CD14-positive monocyte (primary cell): ENCODE results near the gene LRBA. TPM values are rescaled to one million over a fixed set of nuclear protein-coding genes. Genes with fewer than 3 reads are reported as not detected.

Experiments
- DNase-seq, 3 donors: peaks; one replicate each; pipeline ENCODE4 v3.0.0-alpha.2; 2011 to 2022
- H2AFZ ChIP-seq: 2 replicates; pipeline ENCODE4 v1.6.0; 2012; ENCODE audit warnings: mild to moderate bottlenecking, low read depth, low read length, inconsistent platforms; ENCODE audit not compliant: insufficient read depth, poor library complexity, severe bottlenecking
- H3K27ac ChIP-seq, 2 donors: 1 replicate in 1 of 2; 2 replicates in 1 of 2; pipeline ENCODE4 v1.5.1; 2012 to 2013; ENCODE audit warnings: low read length in 2 of 2, control low read depth in 1 of 2, inconsistent platforms in 1 of 2, low read depth in 1 of 2, mild to moderate bottlenecking in 1 of 2
- H3K27me3 ChIP-seq, 2 donors: one replicate each; pipeline versions ENCODE4 v1.6.0 to v1.6.1; 2011 to 2013; ENCODE audit warnings: low read length in 2 of 2; ENCODE audit not compliant: control insufficient read depth in 2 of 2, insufficient read depth in 2 of 2
- H3K36me3 ChIP-seq, 2 donors: replicated peaks in 1 of 2; 1 replicate in 1 of 2; 2 replicates in 1 of 2; pipeline versions ENCODE4 v1.5.1 to v1.6.1; 2012 to 2013; ENCODE audit warnings: low read length in 2 of 2, control low read depth in 1 of 2, inconsistent platforms in 1 of 2, mild to moderate bottlenecking in 1 of 2; ENCODE audit not compliant: insufficient read depth in 2 of 2, control insufficient read depth in 1 of 2
- H3K4me1 ChIP-seq, 2 donors: 1 replicate in 1 of 2; 2 replicates in 1 of 2; pipeline versions ENCODE4 v1.5.1 to v1.6.1; 2012 to 2013; ENCODE audit warnings: low read length in 2 of 2, control low read depth in 1 of 2, inconsistent platforms in 1 of 2, mild to moderate bottlenecking in 1 of 2, moderate library complexity in 1 of 2; ENCODE audit not compliant: insufficient read depth in 2 of 2, control insufficient read depth in 1 of 2
- H3K4me2 ChIP-seq: replicated peaks from 2 replicates; pipeline ENCODE3; 2012; ENCODE audit warnings: low read length, moderate library complexity, mild to moderate bottlenecking; ENCODE audit not compliant: poor library complexity, severe bottlenecking; ENCODE audit errors: extremely low read depth
- H3K4me3 ChIP-seq, 3 experiments: fragments of 200-600 bp in 1 of 3; sonication (generic) in 1 of 3; replicated peaks in 1 of 3; 1 replicate in 2 of 3; 2 replicates in 1 of 3; pipeline ENCODE4 v1.5.1; 2011 to 2013; ENCODE audit warnings: low read length in 3 of 3, mild to moderate bottlenecking in 3 of 3, control low read depth in 2 of 3, low read depth in 2 of 3, inconsistent platforms in 1 of 3, moderate library complexity in 1 of 3
- H3K79me2 ChIP-seq: 2 replicates; pipeline ENCODE4 v1.6.0; 2012; ENCODE audit warnings: mild to moderate bottlenecking, control low read depth, inconsistent platforms, low read length, moderate library complexity; ENCODE audit not compliant: insufficient read depth
- H3K9ac ChIP-seq: 2 replicates; pipeline ENCODE4 v1.6.0; 2017; ENCODE audit warnings: low read length, mild to moderate bottlenecking; ENCODE audit not compliant: insufficient read depth, poor library complexity, severe bottlenecking
- H3K9me3 ChIP-seq, 2 donors: replicated peaks in 1 of 2; 1 replicate in 1 of 2; 2 replicates in 1 of 2; pipeline versions ENCODE4 v1.5.1 to v1.6.1; 2012 to 2013; ENCODE audit warnings: low read length in 2 of 2, control low read depth in 1 of 2; ENCODE audit not compliant: control insufficient read depth in 1 of 2, insufficient read depth in 1 of 2
- H4K20me1 ChIP-seq: 2 replicates; pipeline ENCODE4 v1.6.0; 2012; ENCODE audit warnings: mild to moderate bottlenecking, low read length, control low read depth, moderate library complexity; ENCODE audit not compliant: insufficient read depth
- H3K27ac Mint-ChIP-seq, 7 donors: one replicate each; pipeline ENCODE4 v1.8.0; 2020; ENCODE audit warnings: mild to moderate bottlenecking in 7 of 7, mixed read lengths in 7 of 7, moderate library complexity in 6 of 7, inconsistent platforms in 2 of 7
- H3K27me3 Mint-ChIP-seq, 3 donors: one replicate each; pipeline ENCODE4 v1.8.0; 2021 to 2022; ENCODE audit warnings: low read depth in 3 of 3, mild to moderate bottlenecking in 3 of 3, mixed read lengths in 3 of 3, moderate library complexity in 3 of 3, inconsistent platforms in 1 of 3
- H3K36me3 Mint-ChIP-seq, 2 donors: one replicate each; pipeline ENCODE4 v1.8.0; 2020; ENCODE audit warnings: mixed read lengths in 2 of 2, inconsistent platforms in 1 of 2, mild to moderate bottlenecking in 1 of 2
- H3K4me1 Mint-ChIP-seq: one replicate; pipeline ENCODE4 v1.8.0; 2020; ENCODE audit warnings: mild to moderate bottlenecking, mixed read lengths
- H3K4me3 Mint-ChIP-seq, 2 donors: one replicate each; pipeline ENCODE4 v1.8.0; 2020; ENCODE audit warnings: mild to moderate bottlenecking in 2 of 2, mixed read lengths in 2 of 2, moderate library complexity in 1 of 2
- H3K9me3 Mint-ChIP-seq, 7 donors: one replicate each; pipeline ENCODE4 v1.8.0; 2020 to 2022; ENCODE audit warnings: mixed read lengths in 7 of 7, mild to moderate bottlenecking in 6 of 7, moderate library complexity in 6 of 7, inconsistent platforms in 2 of 7
- WGBS: methylation state at CpG from one replicate; pipeline ENCODE4 v1.1.5; 2013; ENCODE audit warnings: missing lambda C conversion rate; ENCODE audit not compliant: insufficient coverage; 5-methylcytosine and 5-hydroxymethylcytosine counted together
- intact Hi-C, 2 donors: fragments of 100-400 bp; cut with micrococcal nuclease; formaldehyde crosslinking; loops; one replicate each; pipeline versions ENCODE4 v1.15.0 to v1.15.1; 2023
- polyA plus RNA-seq, 3 donors: library from polyadenylated mRNA; depleted of rRNA in 1 of 3; unstranded in 2 of 3; stranded (reverse) in 1 of 3; fragments of 300-500 nt in 2 of 3; fragments of >200 nt in 1 of 3; fragmentation: Illumina TruSeq in 2 of 3; gene quantifications; 1 replicate in 2 of 3; 2 replicates in 1 of 3; pipeline ENCODE4 v1.2.3, GENCODE V29; 2012 to 2021
- TF ChIP-seq, protein P1 (sequence below): fragments of 200-600 bp; IDR thresholded peaks from one replicate; pipeline ENCODE4 v1.8.0; 2022; ENCODE audit warnings: antibody characterized with exemption, mild to moderate bottlenecking

The LRBA gene
- polyA plus RNA-seq, 3 donors, result 1.5 to 5.5 (median 4.4) TPM

DNA sequence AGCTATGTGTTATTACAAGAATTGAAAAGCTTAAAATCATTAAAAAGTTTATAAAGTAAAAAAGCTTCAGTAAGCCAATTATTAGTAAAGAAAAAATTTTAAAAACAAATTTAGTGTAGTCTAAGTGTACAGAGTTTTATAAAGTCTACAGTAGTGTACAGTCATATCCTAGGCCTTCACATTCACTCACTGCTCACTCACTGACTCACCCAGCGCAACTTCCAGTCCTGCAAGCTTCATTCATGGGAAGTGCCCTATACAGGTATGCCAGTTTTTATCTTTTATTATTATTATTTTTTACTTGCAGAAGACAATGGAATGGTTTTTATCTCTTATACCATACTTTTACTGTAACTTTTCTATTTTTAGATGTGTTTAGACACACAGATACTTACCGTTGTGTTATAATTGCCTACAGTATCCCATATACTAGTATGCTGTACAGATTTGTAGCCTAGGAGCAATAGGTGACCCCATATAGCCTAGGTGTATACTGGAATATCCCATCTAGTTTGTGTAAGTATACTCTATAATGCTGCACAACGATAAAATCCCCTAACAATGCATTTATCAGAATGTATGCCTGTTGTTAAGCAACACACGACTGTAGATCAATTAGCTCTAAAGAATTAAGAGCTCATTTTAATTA, 706.1 kb downstream of the LRBA start:
- Mint-ChIP-seq H3K27me3 (peaks cover 0 to 2% (median 0%) of the 10 kb centered on the region in 3 donors), H3K4me3 (no peak overlapping the region), H3K27ac (no peak overlapping the region), H3K36me3 (peaks cover 0 to 3% of the 10 kb centered on the region in 2 donors), H3K9me3 (no peaks in the 10 kb centered on the region), H3K4me1 (no peaks in the 10 kb centered on the region)
- Histone ChIP-seq H4K20me1 (no peaks in the 10 kb centered on the region), H3K9me3 (no peaks in the 10 kb centered on the region), H3K4me1 (no peaks in the 10 kb centered on the region), H3K27ac (no peak overlapping the region), H3K4me3 (no peak overlapping the region), H3K27me3 (no peaks in the 10 kb centered on the region), H3K79me2 (no peaks in the 10 kb centered on the region), H3K36me3 (no peaks in the 10 kb centered on the region), H3K9ac (no peak overlapping the region), H3K4me2 (no peak overlapping the region), H2AFZ (no peak overlapping the region)
- intact Hi-C loops, result no loop called here
- no CpG with 5 or more reads among the region's 4 CpGs for WGBS
- TF ChIP-seq, protein P1, sequence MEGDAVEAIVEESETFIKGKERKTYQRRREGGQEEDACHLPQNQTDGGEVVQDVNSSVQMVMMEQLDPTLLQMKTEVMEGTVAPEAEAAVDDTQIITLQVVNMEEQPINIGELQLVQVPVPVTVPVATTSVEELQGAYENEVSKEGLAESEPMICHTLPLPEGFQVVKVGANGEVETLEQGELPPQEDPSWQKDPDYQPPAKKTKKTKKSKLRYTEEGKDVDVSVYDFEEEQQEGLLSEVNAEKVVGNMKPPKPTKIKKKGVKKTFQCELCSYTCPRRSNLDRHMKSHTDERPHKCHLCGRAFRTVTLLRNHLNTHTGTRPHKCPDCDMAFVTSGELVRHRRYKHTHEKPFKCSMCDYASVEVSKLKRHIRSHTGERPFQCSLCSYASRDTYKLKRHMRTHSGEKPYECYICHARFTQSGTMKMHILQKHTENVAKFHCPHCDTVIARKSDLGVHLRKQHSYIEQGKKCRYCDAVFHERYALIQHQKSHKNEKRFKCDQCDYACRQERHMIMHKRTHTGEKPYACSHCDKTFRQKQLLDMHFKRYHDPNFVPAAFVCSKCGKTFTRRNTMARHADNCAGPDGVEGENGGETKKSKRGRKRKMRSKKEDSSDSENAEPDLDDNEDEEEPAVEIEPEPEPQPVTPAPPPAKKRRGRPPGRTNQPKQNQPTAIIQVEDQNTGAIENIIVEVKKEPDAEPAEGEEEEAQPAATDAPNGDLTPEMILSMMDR, result no peak
- DNase-seq, result no peak

DNA sequence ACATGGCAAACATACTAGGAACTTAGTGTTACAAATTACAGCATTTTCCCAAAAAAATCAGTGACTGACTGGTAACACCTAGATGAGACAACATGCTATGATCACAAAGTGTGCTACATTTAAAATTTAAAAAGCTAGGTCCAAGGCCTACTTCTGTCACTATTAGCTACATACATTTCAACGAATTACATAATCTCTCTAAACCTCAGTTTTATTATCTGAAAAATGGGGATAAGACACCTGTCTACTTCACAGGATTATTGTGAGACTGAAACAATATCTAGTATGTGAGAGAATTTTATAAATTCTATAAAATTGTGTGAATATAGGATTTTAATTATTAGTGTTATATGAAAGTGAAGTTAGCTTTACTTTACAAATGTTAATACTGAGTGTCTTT, 708.4 kb downstream of the LRBA start:
- H3K27ac Mint-ChIP-seq, result no peak overlapping the region
- no peaks in the 10 kb centered on the region for H3K36me3 ChIP-seq
- no peak overlapping the region for H3K9ac ChIP-seq
- peaks cover 3% of the 10 kb centered on the region for H3K4me1 Mint-ChIP-seq
- peaks cover 0 to 4% of the 10 kb centered on the region in 2 donors for H3K36me3 Mint-ChIP-seq
- TF ChIP-seq, protein P1, result no peak
- no CpG with 5 or more reads among the region's 1 CpG for WGBS
- H4K20me1 ChIP-seq, result no peaks in the 10 kb centered on the region
- intact Hi-C loops, result no loop called here
- H3K4me1 ChIP-seq, result peaks cover 4 to 5% of the 10 kb centered on the region in 2 donors
- no peaks in the 10 kb centered on the region for H3K9me3 ChIP-seq
- H3K27me3 Mint-ChIP-seq, result peaks cover 0 to 2% (median 0%) of the 10 kb centered on the region in 3 donors
- no peak overlapping the region for H3K4me2 ChIP-seq
- no peak overlapping the region for H2AFZ ChIP-seq
- no peak for DNase-seq
- H3K27me3 ChIP-seq, result no peaks in the 10 kb centered on the region
- no peaks in the 10 kb centered on the region for H3K79me2 ChIP-seq
- H3K27ac ChIP-seq, result no peak overlapping the region
- H3K4me3 ChIP-seq, result no peak overlapping the region
- H3K4me3 Mint-ChIP-seq, result no peak overlapping the region
- H3K9me3 Mint-ChIP-seq, result peaks cover 0 to 7% (median 1%) of the 10 kb centered on the region in 7 donors
